Vagina (tissue), 2 donors: ENCODE results near the gene AKAP13. TPM values are rescaled to one million over a fixed set of nuclear protein-coding genes. Genes with fewer than 3 reads are reported as not detected.

Experiments used
- DNase-seq, 2 donors: peaks; one replicate each; pipeline ENCODE4 v3.0.0-alpha.2; 2017; ENCODE audit errors: extremely low spot score in 2 of 2
- H3K27ac ChIP-seq: fragments of 200-600 bp; sonication (generic); one replicate; pipeline ENCODE4 v1.5.1; 2019
- H3K27me3 ChIP-seq: fragments of 200-600 bp; sonication (generic); one replicate; pipeline ENCODE4 v1.5.1; 2019
- H3K36me3 ChIP-seq, 2 donors: fragments of 200-600 bp; sonication (generic); one replicate each; pipeline ENCODE4 v1.5.1; 2017 to 2019
- H3K4me1 ChIP-seq: fragments of 200-600 bp; sonication (generic); one replicate; pipeline ENCODE4 v1.5.1; 2019
- H3K4me3 ChIP-seq, 2 donors: fragments of 200-600 bp; sonication (generic); 1 replicate in 1 of 2; 2 replicates in 1 of 2; pipeline ENCODE4 v1.5.1; 2016 to 2019
- H3K9me3 ChIP-seq: fragments of 200-600 bp; sonication (generic); one replicate; pipeline ENCODE4 v1.5.1; 2019
- POLR2A ChIP-seq, 2 donors: fragments of 450-650 bp; IDR thresholded peaks; one replicate each; pipeline ENCODE4 v1.6.1; 2017; ENCODE audit warnings: antibody characterized with exemption in 2 of 2, mild to moderate bottlenecking in 2 of 2, moderate library complexity in 2 of 2
- POLR2AphosphoS5 ChIP-seq, 2 donors: sonication (generic); formaldehyde crosslinking; IDR thresholded peaks; one replicate each; pipeline ENCODE4 v1.9.0; 2017; ENCODE audit warnings: antibody characterized with exemption in 2 of 2, mild to moderate bottlenecking in 2 of 2, low read depth in 1 of 2; ENCODE audit not compliant: insufficient read depth in 1 of 2
- intact Hi-C: fragments of 100-400 bp; cut with DNase I; formaldehyde crosslinking; loops from one replicate; pipeline ENCODE4 v1.15.1; 2023
- total RNA-seq: library from RNA; depleted of rRNA; stranded (reverse); fragments of >200 nt; gene quantifications from one replicate; pipeline ENCODE4 v1.2.3, GENCODE V29; 2016
- TF ChIP-seq, protein P1 (sequence below), 3 experiments: fragments of 450-650 bp in 2 of 3; fragments of 200-600 bp in 1 of 3; sonication (generic) in 1 of 3; IDR thresholded peaks; one replicate each; pipeline ENCODE4 v1.5.1; 2017 to 2019; ENCODE audit warnings: antibody characterized with exemption in 3 of 3, mild to moderate bottlenecking in 2 of 3, moderate library complexity in 2 of 3

Gene AKAP13
- total RNA-seq, 1 donor from 2014 or later = 177 TPM

DNA sequence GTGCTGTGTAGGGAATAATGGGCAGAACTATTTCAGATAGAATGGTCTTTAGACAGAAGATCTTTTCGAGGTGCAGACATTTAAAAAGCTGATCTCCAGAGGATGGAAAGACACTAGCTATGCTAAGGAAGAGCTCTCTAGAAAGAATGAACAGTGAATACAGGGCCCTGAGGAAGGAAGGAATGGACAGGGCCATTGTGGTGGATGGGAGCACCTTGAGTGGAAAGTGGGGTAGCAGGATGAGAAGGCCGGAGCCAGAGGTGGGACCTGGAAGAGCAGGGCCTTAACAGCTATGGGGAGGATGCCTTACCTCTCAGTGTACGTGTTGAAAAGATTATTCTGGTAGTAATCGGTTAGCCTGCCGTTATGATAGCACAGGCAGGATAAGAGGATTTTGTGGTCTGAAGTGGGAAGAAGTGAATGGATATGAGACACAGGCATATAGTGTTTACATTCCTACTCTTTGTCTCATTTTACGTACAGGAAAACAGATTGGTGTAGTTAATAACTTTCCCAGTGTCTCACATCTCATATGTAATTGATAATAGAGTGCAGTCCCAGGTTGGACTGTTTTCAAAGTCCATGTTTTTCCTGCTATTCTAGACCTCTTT, 241.9 kb downstream of the AKAP13 start:
- Histone ChIP-seq H3K27me3 (no peaks in the 10 kb centered on the region), H3K9me3 (no peaks in the 10 kb centered on the region), H3K4me1 (peaks cover 84% of the 10 kb centered on the region), H3K4me3 (peak overlapping the region; percentile 56 to 59), H3K36me3 (peaks cover 0 to 3% of the 10 kb centered on the region in 2 donors), H3K27ac (peak overlapping the region; percentile 66)
- DNase-seq = no peak
- intact Hi-C loops = loop anchor here (5.0 kb wide), 1 partner anchor 100 kb away; no protein-coding TSS in a partner anchor
- TF ChIP-seq, protein P1, sequence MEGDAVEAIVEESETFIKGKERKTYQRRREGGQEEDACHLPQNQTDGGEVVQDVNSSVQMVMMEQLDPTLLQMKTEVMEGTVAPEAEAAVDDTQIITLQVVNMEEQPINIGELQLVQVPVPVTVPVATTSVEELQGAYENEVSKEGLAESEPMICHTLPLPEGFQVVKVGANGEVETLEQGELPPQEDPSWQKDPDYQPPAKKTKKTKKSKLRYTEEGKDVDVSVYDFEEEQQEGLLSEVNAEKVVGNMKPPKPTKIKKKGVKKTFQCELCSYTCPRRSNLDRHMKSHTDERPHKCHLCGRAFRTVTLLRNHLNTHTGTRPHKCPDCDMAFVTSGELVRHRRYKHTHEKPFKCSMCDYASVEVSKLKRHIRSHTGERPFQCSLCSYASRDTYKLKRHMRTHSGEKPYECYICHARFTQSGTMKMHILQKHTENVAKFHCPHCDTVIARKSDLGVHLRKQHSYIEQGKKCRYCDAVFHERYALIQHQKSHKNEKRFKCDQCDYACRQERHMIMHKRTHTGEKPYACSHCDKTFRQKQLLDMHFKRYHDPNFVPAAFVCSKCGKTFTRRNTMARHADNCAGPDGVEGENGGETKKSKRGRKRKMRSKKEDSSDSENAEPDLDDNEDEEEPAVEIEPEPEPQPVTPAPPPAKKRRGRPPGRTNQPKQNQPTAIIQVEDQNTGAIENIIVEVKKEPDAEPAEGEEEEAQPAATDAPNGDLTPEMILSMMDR (IDR thresholded peaks at IDR 0.05) = no peak
- TF ChIP-seq POLR2AphosphoS5 (IDR thresholded peaks at IDR 0.05; ENCODE audit: insufficient read depth in 1 of 2, low read depth in 1 of 2) = no peak
- TF ChIP-seq POLR2A (IDR thresholded peaks at IDR 0.05) = no peak

DNA sequence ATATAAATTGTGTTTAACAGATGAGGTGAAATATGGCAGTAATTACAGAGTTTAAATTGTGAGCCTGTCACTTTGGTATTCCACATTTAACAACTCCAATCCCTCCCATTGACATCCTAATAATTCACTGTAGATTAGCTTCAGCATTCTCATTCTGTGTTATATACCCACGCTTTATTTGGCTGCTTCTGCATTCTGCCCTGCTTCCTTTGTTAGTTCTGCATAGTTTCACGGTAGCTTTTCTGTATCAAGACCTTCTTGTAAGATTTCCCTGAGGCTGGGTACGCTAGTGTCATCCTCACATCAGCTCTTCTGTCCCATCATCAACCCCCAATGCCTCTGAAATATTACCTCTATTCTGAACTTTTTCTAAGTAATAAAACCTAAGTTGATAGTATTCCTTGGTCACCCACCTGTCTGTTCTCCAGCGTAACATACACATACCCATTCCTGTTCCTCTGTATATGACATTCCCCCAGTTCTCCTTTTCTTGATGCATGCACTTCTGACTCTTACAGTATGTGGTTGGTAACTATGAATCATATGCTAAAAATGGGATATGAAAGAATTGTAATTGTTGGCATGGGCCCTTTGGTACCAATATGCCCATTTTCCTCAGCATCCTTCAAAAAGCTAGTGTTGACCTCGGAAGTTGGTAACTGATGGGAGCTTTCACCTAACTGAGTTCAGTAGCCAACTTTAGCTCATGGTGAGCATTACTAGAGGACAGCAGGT, 243.1 kb downstream of the AKAP13 start:
- no peak for DNase-seq
- intact Hi-C loops = loop anchor here (5.0 kb wide), 1 partner anchor 99 kb away; no protein-coding TSS in a partner anchor
- no peaks in the 10 kb centered on the region for H3K27me3 ChIP-seq
- H3K4me3 ChIP-seq = peak overlapping the region; percentile 14 to 56
- peaks cover 0 to 3% of the 10 kb centered on the region in 2 donors for H3K36me3 ChIP-seq
- H3K4me1 ChIP-seq = peaks cover 84% of the 10 kb centered on the region
- H3K27ac ChIP-seq = peak overlapping the region; percentile 52
- TF ChIP-seq POLR2AphosphoS5 (IDR thresholded peaks at IDR 0.05; ENCODE audit: insufficient read depth in 1 of 2, low read depth in 1 of 2) = no peak
- TF ChIP-seq POLR2A (IDR thresholded peaks at IDR 0.05) = no peak
- TF ChIP-seq, protein P1 (IDR thresholded peaks at IDR 0.05) = no peak
- H3K9me3 ChIP-seq = no peaks in the 10 kb centered on the region

DNA sequence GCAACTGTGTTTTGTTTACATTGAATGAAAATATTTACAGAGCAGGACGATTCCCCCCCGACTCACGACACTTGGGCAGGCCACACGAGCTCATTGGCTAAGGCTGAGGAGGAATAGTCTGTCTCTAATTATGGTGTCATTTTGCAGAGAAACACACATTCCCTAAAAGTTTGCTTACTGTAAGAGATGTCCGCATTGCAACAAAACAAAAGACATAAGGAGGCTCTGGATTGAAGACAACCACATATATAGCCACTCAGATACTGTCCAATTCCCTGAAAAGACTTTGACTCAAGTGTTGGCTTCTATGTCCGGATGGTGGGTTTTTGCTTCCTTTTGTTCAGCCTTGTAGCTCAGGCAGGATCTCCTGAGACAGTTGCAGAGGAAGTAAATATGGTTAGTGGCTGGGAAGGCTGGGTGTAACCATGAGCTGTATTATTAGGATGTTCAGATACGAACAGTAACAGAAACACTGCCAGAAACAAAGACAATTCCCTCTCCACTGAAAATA, 243.9 kb downstream of the AKAP13 start:
- Histone ChIP-seq H3K27ac (peak overlapping the region; percentile 52), H3K27me3 (no peaks in the 10 kb centered on the region), H3K4me3 (peak overlapping the region; percentile 14 to 56), H3K4me1 (peaks cover 88% of the 10 kb centered on the region), H3K36me3 (peaks cover 0 to 3% of the 10 kb centered on the region in 2 donors), H3K9me3 (no peaks in the 10 kb centered on the region)
- intact Hi-C loops = loop anchor here (5.0 kb wide), 1 partner anchor 98 kb away; no protein-coding TSS in a partner anchor
- DNase-seq = no peak
- TF ChIP-seq, protein P1 (IDR thresholded peaks at IDR 0.05) = no peak
- TF ChIP-seq POLR2A (IDR thresholded peaks at IDR 0.05) (no peak), POLR2AphosphoS5 (IDR thresholded peaks at IDR 0.05; ENCODE audit: insufficient read depth in 1 of 2, low read depth in 1 of 2) (peak in 1 of 2 donors; percentile 31)

DNA sequence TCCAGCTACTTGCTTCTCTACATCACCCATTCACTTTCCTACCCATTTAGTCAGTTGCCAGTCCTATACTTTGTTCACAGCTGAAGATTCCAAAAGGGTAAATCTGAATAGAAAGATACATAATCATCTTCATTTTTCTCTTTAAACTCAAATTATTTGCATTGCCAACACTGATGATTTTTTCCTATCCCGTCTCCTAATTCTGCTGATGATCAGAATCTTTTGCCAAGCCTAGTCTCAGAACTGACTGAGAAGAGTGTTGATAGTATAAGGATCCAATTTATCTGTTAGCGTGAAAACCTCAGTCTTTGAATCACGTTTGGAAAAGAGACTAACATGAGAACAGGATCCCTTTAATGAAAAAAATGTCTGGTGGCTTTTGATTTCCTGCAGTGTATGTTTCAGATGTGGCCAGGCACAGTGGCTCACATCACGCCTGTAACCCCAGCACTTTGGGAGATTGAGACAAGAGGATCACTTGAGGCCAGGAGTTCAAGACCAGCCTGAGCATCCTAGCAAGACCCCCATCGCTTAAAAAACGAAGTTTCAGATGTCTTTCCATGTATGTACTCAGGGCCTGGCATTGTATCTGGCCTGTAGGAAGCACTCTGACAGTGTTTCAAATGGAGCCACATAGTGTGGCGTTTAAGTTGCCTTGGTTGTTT, 244.9 kb downstream of the AKAP13 start:
- Histone ChIP-seq H3K27me3 (no peaks in the 10 kb centered on the region), H3K36me3 (peaks cover 0 to 3% of the 10 kb centered on the region in 2 donors), H3K27ac (peak overlapping the region; percentile 52), H3K4me3 (peak overlapping the region in 1 of 2 donors; percentile 14), H3K4me1 (peaks cover 83% of the 10 kb centered on the region), H3K9me3 (no peaks in the 10 kb centered on the region)
- no peak for DNase-seq
- intact Hi-C loops = no loop called here
- no peak for TF ChIP-seq POLR2A (IDR thresholded peaks at IDR 0.05)
- TF ChIP-seq, protein P1 (IDR thresholded peaks at IDR 0.05) = no peak
- no peak for TF ChIP-seq POLR2AphosphoS5 (IDR thresholded peaks at IDR 0.05; ENCODE audit: insufficient read depth in 1 of 2, low read depth in 1 of 2)
